ENCODE data around the gene POLN.

The POLN gene

DNA sequence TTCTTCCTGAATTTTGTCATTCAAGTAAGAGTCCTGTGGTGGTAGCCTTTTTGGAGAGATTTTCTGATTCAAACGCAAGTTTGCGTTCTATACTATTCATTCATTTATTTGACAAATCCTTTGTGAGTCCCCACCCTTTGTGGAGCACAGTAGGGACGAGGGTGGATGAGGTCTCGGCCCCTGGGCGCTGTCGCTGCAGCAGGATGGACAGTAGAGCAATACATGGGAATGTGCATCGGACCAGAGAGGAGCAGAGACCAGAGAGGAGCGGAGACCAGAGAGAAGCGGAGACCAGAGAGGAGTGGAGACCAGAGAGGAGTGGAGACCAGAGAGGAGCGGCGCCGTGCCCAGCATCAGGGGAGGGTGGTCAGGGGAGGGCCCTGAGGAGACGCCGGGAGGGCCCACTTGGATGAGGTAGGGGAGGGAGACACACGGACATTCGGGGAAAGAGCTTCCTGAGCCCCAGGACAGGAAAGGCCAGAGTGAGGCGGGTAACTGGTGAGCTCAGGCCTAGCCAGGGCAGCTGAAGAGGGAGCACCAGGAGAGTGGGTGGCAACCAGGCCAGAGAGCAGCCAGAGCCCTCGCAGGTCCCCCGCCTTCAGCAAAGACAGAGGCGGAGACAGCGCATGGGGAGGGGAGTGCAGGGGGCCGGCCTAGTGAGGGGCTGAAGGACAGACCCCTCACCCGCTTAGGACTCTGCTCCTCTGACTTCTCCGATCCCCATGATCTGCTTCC, 115.4 kb downstream of the POLN start:
- no peak for DNase-seq

DNA sequence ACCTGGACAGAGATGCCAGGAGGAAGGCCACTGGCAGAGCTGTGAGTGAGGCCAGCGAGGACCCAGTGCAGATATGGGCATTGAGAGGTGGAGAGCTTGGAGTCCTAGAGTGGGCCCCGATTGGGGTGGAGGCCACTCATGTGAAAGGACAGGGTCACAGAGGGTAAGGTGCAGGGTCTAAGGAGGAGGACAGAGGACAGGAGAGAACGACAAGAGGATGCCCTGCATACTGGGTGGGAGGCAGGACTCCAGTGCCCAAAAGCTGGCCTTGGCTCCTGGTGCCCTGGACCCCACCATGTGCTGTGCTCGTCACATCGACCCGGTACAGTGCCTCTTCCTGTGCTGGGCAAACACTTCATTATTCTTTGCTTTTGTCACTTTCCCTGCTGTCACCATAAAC, 116.1 kb downstream of the POLN start:
- DNase-seq, result no peak

DNA sequence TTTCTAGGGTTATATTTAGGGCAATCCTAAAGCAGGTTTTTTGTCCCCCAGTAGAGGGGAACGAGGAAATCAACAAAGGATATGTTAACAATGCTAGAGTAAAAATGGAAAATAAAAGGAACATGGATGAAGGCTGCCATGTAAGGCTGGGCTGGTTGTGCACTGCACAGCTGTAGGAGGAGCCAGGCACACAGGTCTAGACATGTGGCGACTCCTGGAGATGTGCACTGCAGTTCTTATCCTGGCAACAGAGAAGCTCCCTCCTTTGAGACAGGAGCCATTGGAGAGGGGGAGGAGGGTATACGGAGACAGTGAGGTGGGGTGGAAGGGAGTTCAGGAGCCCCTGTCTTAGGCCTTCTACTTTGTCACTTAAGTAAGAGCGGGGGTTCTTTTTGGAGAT, 116.9 kb downstream of the POLN start:
- no peak for DNase-seq

DNA sequence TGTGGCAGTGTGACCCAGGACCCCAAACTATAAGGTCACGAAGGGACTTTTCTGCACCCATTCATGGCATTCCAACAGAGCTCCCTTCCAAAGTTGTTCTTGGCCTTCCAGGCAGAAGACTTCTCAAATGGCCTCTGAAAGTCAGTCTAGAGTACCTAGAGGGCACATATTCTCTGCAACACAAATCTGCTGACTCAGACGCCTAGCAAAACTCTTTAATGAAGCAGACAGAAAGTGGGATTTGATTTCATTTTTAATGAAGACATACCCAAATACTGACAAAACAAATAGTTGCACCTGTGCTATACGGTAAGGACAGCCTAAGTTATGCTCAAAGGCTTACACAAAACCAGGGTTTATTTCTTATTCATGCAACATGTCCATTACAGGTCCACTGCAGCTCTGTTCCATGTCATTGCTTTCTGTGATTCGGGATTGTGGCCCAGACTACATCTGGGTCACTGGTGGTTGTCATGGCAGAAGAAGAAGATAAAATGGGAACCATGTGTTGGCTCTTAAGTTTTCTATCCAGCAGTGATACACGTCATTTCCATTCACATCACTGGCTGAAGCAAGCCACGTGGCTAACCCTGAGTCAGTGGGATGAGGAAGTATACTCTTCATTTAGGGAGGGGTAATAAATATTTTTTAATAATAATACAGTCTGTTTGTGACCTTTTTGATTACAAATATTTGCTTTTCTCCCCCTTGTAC, 125.1 kb downstream of the POLN start:
- no peak for DNase-seq

DNA sequence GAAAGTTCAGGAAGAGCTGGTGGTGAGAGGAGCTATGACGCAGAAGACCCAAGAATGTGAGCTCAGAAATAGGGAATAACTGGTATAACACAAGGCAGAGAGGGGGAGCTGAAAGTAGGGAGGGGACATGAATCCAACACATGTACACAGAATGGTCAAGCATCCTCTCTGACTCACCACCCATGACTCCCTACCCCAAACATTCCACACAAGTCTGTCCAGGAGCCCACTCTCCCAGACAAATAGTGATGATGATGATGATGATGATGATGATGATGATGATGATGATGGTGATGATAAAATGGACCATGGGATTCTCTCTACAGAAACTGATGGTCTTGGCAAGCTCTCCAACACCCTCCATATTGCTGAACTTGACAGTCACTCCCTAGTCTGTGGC, 136.4 kb downstream of the POLN start:
- no peak for DNase-seq

DNA sequence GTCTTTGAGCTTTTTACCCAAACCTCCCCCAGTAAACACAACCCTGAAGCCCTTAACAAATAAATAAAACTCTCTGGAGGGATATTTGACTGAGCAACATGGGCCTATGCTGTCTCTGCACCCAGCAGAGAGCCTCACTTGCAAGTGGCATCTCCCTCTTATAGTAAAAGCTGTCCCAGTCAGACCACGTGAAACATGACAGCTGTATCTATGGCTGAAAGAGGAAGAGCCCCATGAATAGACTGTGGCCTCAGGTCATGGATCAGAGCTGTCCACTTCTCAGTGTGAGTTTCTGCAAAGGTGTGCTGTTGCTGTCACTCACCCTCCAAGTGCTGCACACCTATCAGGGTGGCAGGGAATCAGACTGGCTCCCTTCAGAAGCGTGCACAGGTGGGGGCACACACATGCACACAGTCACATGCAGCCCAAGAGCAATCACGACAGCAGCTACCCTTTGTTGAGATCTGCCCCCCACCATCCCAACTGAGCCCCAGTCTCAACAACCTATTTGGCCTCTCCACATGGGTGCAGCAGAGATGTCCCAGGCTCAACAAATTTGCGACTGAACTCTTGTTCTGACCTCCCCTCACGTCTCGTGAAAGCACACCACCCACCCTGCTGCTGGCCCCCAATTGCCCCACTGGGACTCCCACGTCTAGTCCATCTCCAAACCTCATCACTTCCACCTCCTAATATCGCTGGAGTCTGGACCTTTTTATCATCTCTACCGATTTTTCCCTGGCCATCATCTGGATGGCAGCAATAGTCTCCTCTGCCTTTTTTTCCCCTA, 137.2 kb downstream of the POLN start:
- no peak for DNase-seq

DNA sequence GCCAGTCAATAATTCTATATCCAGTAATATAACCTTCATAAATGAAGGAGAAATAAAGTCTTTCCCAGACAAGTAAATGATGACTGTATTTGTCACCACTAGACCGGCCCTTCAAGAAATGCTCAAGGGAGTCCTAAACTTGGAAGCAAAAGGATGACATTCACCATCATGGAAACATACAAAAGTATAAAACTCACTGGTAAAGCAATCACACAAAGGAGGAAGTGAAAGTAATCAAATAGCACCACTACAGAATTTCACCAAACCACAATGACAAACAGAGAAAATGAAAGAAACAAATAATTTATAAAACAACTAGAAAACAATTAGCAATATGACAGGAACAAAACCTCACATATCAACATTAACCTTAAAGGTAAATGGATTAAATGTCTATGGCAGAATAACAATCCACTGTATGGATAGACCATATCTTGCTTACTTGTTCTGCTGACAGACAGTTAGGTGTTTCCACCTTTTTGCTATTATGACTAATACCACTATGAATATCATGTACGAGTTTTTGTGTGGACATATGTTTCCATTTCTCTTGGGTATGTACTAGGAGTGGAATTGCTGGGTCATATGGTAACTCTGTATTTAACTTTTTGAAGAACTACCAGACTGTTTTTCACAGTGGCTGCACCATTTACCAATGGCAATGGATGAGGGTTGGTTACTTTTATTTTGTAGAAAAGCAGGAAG, 137.9 kb downstream of the POLN start:
- DNase-seq, result no peak

DNA sequence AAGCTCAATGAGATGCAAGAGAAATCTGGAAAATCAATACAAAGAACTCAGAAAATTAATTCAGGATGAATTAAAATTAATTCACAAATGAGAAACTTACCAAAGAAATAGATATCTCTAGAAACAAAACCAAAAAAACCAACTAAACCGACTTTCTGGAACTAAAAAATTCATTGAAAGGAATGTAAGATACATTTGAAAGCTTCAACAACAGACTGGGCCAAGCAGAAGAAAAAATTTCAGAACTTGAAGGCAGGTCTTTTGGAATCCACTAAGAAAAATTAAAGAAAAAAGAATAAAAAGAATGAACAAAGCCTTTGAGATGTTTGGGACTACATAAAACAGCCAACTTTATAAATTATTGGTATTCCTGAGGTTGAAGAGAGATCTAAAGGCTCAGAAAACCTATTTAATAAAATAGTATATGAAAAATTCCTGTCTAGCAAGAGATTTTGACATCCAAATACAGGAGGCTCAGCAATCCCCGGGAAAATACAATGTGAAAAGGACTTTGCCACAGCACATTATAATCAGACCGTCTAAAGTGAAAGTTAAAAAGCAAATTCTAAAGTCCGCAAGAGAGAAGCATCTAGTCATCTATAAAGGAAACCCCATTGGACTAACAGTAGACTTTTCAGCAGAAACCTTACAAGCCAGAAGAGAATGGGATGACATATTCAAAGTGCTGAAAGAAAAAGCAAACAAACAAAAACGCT, 138.6 kb downstream of the POLN start:
- no peak for DNase-seq

DNA sequence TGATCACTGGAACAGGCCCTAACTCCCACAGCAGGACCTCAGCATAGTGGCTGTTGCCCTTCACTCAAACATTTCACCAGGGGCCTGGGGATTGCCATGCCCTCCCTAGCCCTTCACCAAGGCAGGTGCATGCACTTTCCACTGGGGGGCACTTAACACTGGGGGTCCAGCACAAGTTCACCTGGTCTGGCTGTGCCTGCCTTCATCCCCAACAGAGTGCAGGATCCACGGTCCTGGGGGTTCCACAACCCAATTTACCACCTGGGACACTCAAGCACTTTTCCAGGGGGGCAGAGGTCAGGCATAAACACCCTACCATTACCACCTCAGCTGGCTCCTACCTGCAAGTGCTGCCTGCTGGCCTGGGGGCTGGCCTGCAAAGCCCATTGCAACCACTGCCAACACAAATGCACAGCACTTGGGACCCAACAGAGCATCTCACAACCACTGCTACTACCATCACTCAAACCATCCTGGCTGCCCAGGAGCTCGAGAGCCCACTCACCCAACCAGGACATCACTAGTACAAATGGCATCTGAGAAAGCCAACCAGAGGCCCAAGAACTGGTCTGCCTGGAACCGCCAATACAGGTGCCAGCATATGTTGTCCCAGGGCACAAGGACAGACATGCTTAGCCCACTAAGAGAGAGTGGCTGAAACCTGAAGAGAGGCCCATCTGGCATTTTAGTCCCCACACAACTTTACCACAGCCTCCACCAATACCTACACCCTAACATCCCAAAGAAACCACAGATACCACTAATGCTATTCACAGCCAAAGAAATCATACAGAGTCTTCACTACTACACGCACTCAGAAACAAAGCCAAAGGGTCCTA, 139.7 kb downstream of the POLN start:
- no peak for DNase-seq

DNA sequence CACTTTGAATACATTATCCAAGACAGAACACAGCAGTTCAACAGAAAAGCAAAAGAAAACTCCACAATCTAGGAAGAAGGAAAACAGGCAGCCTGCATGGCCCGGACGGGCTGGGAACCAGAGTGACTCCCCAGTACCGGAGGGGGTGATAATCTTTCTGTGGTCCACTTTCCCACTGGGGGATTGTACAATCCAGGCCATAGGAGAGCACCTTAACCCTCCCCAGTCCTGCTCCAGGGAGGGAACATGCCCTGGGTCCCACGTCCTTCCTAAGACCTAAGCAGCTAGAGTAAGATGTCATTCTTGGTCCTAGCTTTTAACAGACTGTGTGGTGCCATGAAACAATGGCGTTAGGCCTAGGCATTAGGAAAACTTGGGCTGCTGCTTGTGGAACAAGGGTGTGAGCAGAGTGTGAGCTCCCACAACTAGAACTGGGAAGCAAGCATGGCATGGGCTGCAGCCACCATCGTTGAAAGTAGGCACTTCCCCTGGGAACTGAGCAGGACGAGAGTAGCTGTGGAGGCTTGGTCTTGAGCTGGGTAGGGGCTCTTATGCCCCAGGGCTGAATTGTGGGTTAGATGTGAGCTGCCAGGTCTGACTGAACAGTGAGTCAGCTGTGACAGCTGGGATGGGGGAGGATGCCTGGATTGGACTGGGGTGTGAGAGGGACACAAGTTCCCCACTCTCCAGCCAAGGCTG, 140.4 kb downstream of the POLN start:
- DNase-seq, result no peak

DNA sequence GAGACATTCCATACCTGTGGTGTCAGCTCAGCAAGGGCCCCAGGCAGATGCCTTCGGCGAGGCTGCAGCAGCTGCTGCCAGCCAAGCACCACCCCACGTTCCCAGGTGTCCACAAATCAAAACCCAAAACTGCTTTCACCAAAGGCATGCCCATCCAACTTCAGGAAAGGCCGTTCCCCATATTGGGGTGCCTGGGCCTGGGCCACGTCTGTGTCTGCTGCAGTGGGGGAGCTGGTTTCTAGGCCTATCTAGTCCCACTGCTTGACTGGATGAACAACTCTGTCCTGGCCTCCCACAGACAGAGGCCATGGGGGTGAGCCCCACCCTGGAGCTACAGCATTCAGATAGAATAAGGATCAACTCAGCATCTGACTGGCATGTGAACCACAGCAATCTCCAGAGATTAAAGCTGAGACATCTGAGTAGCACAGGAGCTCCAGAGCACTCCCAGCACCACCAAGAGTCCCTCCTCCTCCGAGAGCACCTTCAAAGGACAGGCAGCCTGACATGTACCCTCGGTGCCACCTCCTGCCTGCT, 145.8 kb downstream of the POLN start:
- DNase-seq, result no peak

DNA sequence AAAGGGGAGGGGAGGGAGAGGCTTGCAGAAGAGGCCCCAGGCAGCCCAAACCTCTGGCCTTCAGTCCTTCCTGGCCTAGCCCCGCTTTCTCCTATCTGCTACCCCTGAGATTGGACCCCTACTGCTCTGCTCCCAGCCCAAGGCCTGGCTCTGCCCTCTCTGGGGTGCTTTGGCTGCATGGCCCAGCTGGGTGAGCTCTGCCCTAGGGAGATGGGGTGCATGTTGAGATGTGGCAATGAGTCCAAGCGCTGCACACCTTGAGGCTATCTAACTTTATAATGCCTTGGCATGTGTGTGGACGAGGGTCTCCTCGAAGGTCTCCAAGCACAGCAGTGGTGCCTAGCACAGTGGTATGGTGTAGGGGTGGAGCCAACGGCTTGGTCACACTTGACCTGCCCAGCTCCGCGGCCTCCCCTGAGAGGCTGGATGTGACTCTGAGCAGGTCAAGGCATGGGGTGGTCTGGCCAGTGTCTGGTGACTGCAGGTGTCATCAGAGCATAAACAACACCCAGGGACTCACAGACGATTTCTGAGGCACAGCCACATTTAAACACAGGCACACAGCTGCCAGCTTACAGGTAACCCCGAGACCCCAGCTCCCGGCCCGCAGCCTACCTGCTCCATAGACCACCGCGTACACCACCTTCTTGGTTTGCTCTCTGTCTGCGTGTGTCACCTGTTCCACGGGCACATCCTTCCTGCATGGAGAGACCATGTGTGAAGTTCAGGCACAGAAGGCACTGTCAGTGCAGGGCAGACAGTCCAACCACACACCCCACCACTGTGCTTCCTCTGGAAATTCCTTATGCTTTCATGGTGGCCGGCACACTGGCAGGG, 146.5 kb downstream of the POLN start:
- DNase-seq, result no peak

DNA sequence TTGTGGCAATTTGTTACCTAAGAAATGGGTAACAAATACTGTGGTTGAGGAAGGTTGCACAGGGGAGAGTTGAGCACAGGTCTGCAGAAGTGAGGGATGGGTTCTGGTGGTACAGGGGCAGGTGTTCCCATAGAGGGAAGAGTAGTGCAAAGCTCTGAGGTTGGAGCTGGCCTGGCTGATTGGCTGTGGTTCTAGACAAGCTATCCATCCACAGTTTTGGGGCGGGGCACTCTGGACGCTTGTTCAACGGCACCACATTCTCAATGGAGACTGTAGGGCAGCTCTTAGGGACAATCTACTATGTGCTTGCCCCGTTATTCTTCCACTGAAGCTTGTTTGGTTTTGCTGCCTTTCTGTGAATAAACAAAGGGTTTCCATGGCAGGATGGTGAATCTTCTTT, 147.4 kb downstream of the POLN start:
- DNase-seq, result no peak

DNA sequence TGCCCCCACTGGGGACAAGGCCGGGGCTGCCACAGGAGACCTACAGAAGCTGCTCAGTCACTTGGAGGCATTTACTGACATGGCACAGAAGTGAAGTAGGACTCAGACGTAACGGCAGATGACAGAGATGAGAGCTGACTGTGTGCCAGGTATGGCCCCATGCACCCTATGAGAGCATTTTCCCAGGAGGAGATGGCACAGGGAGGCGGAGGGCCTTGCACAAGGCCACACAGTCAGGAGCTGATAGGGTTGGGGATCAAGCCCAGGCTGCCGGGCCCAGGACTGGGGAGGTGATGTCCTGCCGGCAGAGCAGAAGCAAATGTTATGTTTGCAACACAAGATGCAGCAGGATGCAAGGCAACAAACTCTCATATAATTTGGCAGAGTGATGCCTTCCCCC, 148.7 kb downstream of the POLN start:
- DNase-seq, result no peak

DNA sequence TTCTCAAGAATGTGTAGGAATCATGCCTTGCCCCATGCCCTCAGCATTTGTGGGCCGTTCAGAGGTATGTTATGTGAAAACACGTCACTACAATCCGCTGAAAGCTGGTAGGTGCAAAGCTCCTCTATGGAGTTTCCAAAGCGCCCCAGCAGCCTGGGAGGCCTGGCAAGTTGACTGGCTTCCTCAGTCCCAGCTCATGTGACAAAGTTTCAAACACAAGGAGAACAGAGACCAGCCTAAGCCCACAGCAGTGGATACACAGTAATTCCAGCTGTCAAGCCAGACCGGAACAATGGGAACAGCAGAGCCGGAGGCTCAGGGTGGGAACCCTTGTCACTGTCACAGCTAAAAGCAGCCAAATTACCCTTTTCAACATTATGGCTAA, 149.3 kb downstream of the POLN start:
- peak in 1 of 58 donors; percentile 42 for DNase-seq

DNA sequence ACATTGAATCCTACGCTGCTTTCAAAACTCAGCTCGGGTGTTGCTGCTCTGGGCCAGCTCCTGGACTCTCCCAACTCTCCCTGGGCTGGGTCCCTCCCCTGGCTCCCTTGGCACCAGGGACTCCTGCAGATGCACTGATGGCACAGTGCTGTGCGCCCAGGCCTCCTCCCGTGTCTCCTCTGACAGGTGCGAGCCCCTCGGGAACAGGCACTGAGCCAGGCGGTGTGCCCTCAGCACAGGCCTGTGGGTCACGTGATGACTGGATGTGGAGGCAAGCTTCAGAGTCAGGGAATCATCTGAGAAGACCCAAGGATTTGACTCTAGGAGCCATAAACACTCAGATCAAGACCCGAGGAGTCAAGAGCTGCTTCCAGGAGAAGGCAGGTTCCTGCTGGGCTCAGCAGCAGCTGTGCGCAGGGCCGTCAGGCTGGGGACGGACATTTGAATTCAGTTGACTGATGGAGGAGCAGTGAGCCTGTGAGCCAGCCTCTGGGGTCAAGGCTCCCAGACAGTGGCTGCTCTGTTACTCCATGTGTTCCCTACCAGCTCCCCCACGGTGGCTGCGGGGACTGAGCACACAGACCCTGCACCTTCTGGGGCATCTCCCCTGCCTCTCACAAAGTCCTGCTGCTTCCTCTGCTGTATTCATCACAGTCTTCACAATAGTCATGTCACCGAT, 149.8 kb downstream of the POLN start:
- DNase-seq, result no peak

DNA sequence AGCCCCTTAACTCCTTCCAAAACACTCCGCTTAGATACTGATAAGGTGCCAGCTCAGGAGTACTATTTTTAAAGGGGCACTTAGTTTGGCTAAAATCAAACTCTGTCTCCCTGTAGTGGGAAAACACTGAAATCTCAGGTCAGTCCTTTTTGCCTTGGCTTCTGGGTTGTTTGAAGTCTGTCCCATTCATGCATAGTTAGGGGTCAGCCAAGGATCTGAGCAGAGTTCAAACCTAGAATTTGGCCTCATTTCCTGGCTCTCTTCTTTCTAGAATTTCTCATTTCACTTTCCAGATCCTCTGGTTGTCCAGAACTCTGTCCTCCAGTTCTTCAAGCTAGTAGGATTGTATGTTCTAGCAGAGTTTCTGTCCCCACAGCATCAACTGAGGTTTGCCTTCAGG, 151.3 kb downstream of the POLN start:
- DNase-seq, result no peak

DNA sequence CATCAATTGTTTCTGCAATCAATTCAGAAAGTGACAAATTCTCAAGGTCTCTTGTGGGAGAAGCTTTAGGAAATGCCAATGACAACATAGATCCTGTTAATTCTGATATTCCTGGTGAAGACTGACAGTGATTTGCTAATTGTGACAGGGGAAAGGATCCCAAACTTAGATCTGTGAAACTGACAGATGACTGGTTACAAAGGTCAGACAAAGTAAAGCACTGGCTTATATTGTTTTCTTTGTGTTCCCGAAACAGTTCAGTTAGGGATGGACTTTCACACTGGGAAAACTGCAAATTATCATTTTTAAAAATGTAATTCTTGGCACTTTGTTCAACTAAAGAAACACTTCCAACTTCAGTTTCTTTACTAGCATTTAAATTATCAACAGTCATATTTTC, 152.7 kb downstream of the POLN start:
- no peak for DNase-seq
